SK-N-SH (cell line): Measurements from ENCODE around the gene NR6A1. TPM values are rescaled to one million over a fixed set of nuclear protein-coding genes. Genes with fewer than 3 reads are reported as not detected.

Source experiments
- CTCF ChIA-PET: fragments of 300-600, 350-600 bp; formaldehyde crosslinking; extraction: SDS; loops from one replicate; lab custom pipeline; 2021; lab: Yijun Ruan, JAX
- POLR2A ChIA-PET: fragments of 350-600 bp; sonication (Branson Sonifier 250); formaldehyde crosslinking; extraction: SDS; loops from one replicate; lab custom pipeline; 2020; ENCODE audit warnings: antibody characterized with exemption, inconsistent platforms; lab: Yijun Ruan, JAX
- DNase-seq: peaks from one replicate; pipeline ENCODE4 v3.0.0; 2012
- H2AFZ ChIP-seq: fragments of 200-600 bp; sonication (generic); 2 replicates; pipeline ENCODE4 v1.8.1; 2016; ENCODE audit warnings: antibody characterized with exemption, mild to moderate bottlenecking, low read depth
- H3F3A ChIP-seq: fragments of 200-600 bp; sonication (generic); replicated peaks from 2 replicates; pipeline ENCODE3; 2016; ENCODE audit warnings: antibody characterized with exemption, mild to moderate bottlenecking; ENCODE audit not compliant: insufficient read depth
- H3K27ac ChIP-seq, 2 experiments: fragments of 200-500 bp in 1 of 2; fragments of 200-600 bp in 1 of 2; sonication (Bioruptor generic) in 1 of 2; sonication (generic), shearing (Covaris generic) in 1 of 2; 2 replicates each; pipeline versions ENCODE4 v1.5.1 to v1.6.1; 2014 to 2016; ENCODE audit warnings: low read depth in 2 of 2, inconsistent platforms in 1 of 2, low read length in 1 of 2, mild to moderate bottlenecking in 1 of 2, mixed read lengths in 1 of 2
- H3K27me3 ChIP-seq: fragments of 200-600 bp; sonication (generic), shearing (Covaris generic); 2 replicates; pipeline ENCODE4 v1.6.1; 2016; ENCODE audit warnings: mixed run types; ENCODE audit not compliant: insufficient read depth
- H3K36me3 ChIP-seq, 2 experiments: fragments of 200-500 bp in 1 of 2; fragments of 200-600 bp in 1 of 2; sonication (Bioruptor generic) in 1 of 2; sonication (generic) in 1 of 2; replicated peaks in 1 of 2; 2 replicates each; pipeline versions ENCODE3 to v1.5.1; 2014 to 2016; ENCODE audit warnings: low read length in 1 of 2, mild to moderate bottlenecking in 1 of 2; ENCODE audit not compliant: insufficient read depth in 2 of 2, control insufficient read depth in 1 of 2
- H3K4me1 ChIP-seq, 2 experiments: fragments of 200-500 bp in 1 of 2; fragments of 200-600 bp in 1 of 2; sonication (Bioruptor generic) in 1 of 2; sonication (generic), shearing (Covaris generic) in 1 of 2; 2 replicates each; pipeline versions ENCODE4 v1.5.1 to v1.6.1; 2014 to 2016; ENCODE audit warnings: low read depth in 1 of 2, low read length in 1 of 2, mixed run types in 1 of 2; ENCODE audit not compliant: insufficient read depth in 2 of 2, control insufficient read depth in 1 of 2
- H3K4me2 ChIP-seq: fragments of 200-600 bp; sonication (generic), shearing (Covaris generic); 2 replicates; pipeline ENCODE4 v1.6.1; 2017; ENCODE audit warnings: mixed run types
- H3K4me3 ChIP-seq, 2 experiments: fragments of 200-500 bp in 1 of 2; fragments of 200-600 bp in 1 of 2; sonication (Bioruptor generic) in 1 of 2; sonication (generic), shearing (Covaris generic) in 1 of 2; 2 replicates each; pipeline versions ENCODE4 v1.5.1 to v1.8.1; 2014 to 2016; ENCODE audit warnings: low read depth in 2 of 2, inconsistent platforms in 1 of 2, low read length in 1 of 2, mild to moderate bottlenecking in 1 of 2, mixed read lengths in 1 of 2, moderate library complexity in 1 of 2
- H3K79me2 ChIP-seq: fragments of 200-600 bp; sonication (generic); 2 replicates; pipeline ENCODE4 v1.8.1; 2017; ENCODE audit warnings: mild to moderate bottlenecking; ENCODE audit not compliant: insufficient read depth
- H3K9ac ChIP-seq: fragments of 200-600 bp; sonication (generic); 2 replicates; pipeline ENCODE4 v1.6.1; 2017; ENCODE audit warnings: mixed run types
- H3K9me2 ChIP-seq: fragments of 200-600 bp; sonication (generic); 2 replicates; pipeline ENCODE4 v1.6.1; 2017; ENCODE audit warnings: mixed run types
- H3K9me3 ChIP-seq: fragments of 200-600 bp; sonication (generic); 2 replicates; pipeline ENCODE4 v1.6.1; 2017; ENCODE audit warnings: mixed run types, mild to moderate bottlenecking, moderate library complexity
- H4K20me1 ChIP-seq: fragments of 200-600 bp; sonication (generic); 2 replicates; pipeline ENCODE4 v1.6.1; 2017; ENCODE audit warnings: mild to moderate bottlenecking, mixed run types; ENCODE audit not compliant: insufficient read depth
- CHD2 ChIP-seq: fragments of 150-350 bp; IDR thresholded peaks from 2 replicates; pipeline ENCODE4 v1.6.1; 2018; ENCODE audit warnings: low read length; ENCODE audit not compliant: partially characterized antibody
- ELF1 ChIP-seq: IDR thresholded peaks from 2 replicates; pipeline ENCODE4 v1.4.0; 2012
- GABPA ChIP-seq: IDR thresholded peaks from 2 replicates; pipeline ENCODE4 v1.4.0; 2012; ENCODE audit warnings: low read depth, mild to moderate bottlenecking
- GATA2 ChIP-seq: sonication (generic); formaldehyde crosslinking; IDR thresholded peaks from 2 replicates; pipeline ENCODE4 v1.5.0; 2020; ENCODE audit warnings: mild to moderate bottlenecking, missing genetic modification reagents
- JUND ChIP-seq: IDR thresholded peaks from 2 replicates; pipeline ENCODE4 v1.4.0; 2012
- NRF1 ChIP-seq: IDR thresholded peaks from 2 replicates; pipeline ENCODE4 v1.6.1; 2012; ENCODE audit warnings: low read depth, mild to moderate bottlenecking, low read length
- POLR2AphosphoS5 ChIP-seq: IDR thresholded peaks from 2 replicates; pipeline ENCODE4 v1.6.1; 2012; ENCODE audit warnings: low read depth, low read length
- RCOR1 ChIP-seq: fragments of 150-350 bp; IDR thresholded peaks from 2 replicates; pipeline ENCODE4 v1.6.1; 2017; ENCODE audit warnings: antibody characterized with exemption, low read length
- RFX5 ChIP-seq: IDR thresholded peaks from 2 replicates; pipeline ENCODE4 v1.6.1; 2012; ENCODE audit warnings: mild to moderate bottlenecking, improper control_type of control experiment, low read length
- SMC3 ChIP-seq: IDR thresholded peaks from 2 replicates; pipeline ENCODE4 v1.6.1; 2012; ENCODE audit warnings: low read depth, low read length, improper control_type of control experiment
- TAF1 ChIP-seq: IDR thresholded peaks from 2 replicates; pipeline ENCODE4 v1.6.1; 2012; ENCODE audit warnings: low read depth, mild to moderate bottlenecking, low read length, moderate library complexity, borderline replicate concordance
- TCF12 ChIP-seq: IDR thresholded peaks from 2 replicates; pipeline ENCODE4 v1.4.0; 2012
- YY1 ChIP-seq: IDR thresholded peaks from 2 replicates; pipeline ENCODE4 v1.4.0; 2012; ENCODE audit warnings: low read depth, mild to moderate bottlenecking
- WGBS: methylation state at CpG from one replicate; pipeline ENCODE4 v1.1.6; 2017; ENCODE audit warnings: low lambda C conversion rate; 5-methylcytosine and 5-hydroxymethylcytosine counted together
- polyA plus RNA-seq, 3 experiments: library from polyadenylated mRNA; depleted of rRNA; stranded (reverse); fragments of >200 nt; gene quantifications; 2 replicates each; pipeline ENCODE4 v1.2.3, GENCODE V29; 2012
- TF ChIP-seq, protein P1 (sequence below): fragments of 200-600 bp; sonication (generic); IDR thresholded peaks from 2 replicates; pipeline ENCODE4 v1.6.1; 2017; ENCODE audit warnings: antibody characterized with exemption, mild to moderate bottlenecking, moderate library complexity
- TF ChIP-seq, protein P2 (sequence below): fragments of 150-350 bp; IDR thresholded peaks from 2 replicates; pipeline ENCODE4 v1.6.1; 2016; ENCODE audit warnings: mild to moderate bottlenecking, low read depth, low read length
- TF ChIP-seq, protein P3 (sequence below): fragments of 150-350 bp; IDR thresholded peaks from 2 replicates; pipeline ENCODE4 v1.6.1; 2017; ENCODE audit warnings: antibody characterized with exemption, low read length, low read depth, borderline replicate concordance
- TF ChIP-seq, protein P4 (sequence below): IDR thresholded peaks from 2 replicates; pipeline ENCODE4 v1.6.1; 2012; ENCODE audit warnings: mild to moderate bottlenecking, low read depth, low read length, moderate library complexity
- TF ChIP-seq, protein P5 (sequence below): IDR thresholded peaks from 2 replicates; pipeline ENCODE4; 2012
- TF ChIP-seq, protein P6 (sequence below): IDR thresholded peaks from 2 replicates; pipeline ENCODE4 v1.4.0; 2012; ENCODE audit warnings: low read depth

The NR6A1 gene
- polyA plus RNA-seq, 1 of the 3 experiments (the other 2 are of a cell fraction) = 1.2 TPM

DNA sequence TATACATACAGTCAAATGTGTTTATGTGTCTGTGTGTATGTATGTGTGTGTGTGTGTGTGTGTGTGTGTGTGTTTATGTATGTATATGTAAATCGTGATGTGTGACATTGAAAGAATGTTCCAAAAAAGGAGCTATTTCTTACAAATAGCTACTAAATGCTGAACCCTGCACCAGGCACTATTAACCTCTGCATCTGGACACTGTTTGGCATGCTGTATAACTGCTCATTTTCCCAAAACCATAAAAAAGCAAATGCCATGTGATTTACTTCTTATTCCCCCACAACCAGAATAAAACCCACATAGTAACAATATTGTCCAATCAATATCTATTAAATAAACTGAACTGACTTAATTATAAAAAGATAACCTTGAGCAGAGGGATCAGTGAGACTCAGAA lies 91.1 kb downstream of the NR6A1 start:
- Histone ChIP-seq H3K4me1 (peaks cover 3 to 9% of the 10 kb centered on the region in 2 experiments; a peak in 3 of 4 replicates), H3K9me2 (no peaks in the 10 kb centered on the region), H3K27ac (no peak overlapping the region), H3K9ac (no peak overlapping the region), H2AFZ (no peak overlapping the region), H3K9me3 (no peaks in the 10 kb centered on the region), H3K4me2 (no peak overlapping the region), H3K79me2 (peaks cover 88% of the 10 kb centered on the region), H3K4me3 (no peak overlapping the region), H3K36me3 (peaks cover 12 to 20% of the 10 kb centered on the region in 2 experiments)
- DNase-seq = no peak
- 93% methylated on average over 1 of the region's 1 CpG for WGBS
- POLR2A ChIA-PET = interaction anchor here (0.6 kb wide), 1 partner anchor 55 kb away, joined by 3 read pairs; no protein-coding TSS in a partner anchor
- CTCF ChIA-PET = interaction anchor here (0.7 to 1.6 kb wide), 5 partner anchors 9 to 62 kb away, joined by 3 to 5 read pairs (median 3); no protein-coding TSS in a partner anchor
- TF ChIP-seq, protein P1, sequence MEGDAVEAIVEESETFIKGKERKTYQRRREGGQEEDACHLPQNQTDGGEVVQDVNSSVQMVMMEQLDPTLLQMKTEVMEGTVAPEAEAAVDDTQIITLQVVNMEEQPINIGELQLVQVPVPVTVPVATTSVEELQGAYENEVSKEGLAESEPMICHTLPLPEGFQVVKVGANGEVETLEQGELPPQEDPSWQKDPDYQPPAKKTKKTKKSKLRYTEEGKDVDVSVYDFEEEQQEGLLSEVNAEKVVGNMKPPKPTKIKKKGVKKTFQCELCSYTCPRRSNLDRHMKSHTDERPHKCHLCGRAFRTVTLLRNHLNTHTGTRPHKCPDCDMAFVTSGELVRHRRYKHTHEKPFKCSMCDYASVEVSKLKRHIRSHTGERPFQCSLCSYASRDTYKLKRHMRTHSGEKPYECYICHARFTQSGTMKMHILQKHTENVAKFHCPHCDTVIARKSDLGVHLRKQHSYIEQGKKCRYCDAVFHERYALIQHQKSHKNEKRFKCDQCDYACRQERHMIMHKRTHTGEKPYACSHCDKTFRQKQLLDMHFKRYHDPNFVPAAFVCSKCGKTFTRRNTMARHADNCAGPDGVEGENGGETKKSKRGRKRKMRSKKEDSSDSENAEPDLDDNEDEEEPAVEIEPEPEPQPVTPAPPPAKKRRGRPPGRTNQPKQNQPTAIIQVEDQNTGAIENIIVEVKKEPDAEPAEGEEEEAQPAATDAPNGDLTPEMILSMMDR = no peak
- TF ChIP-seq, protein P2, sequence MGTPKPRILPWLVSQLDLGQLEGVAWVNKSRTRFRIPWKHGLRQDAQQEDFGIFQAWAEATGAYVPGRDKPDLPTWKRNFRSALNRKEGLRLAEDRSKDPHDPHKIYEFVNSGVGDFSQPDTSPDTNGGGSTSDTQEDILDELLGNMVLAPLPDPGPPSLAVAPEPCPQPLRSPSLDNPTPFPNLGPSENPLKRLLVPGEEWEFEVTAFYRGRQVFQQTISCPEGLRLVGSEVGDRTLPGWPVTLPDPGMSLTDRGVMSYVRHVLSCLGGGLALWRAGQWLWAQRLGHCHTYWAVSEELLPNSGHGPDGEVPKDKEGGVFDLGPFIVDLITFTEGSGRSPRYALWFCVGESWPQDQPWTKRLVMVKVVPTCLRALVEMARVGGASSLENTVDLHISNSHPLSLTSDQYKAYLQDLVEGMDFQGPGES = no peak
- TF ChIP-seq, protein P3, sequence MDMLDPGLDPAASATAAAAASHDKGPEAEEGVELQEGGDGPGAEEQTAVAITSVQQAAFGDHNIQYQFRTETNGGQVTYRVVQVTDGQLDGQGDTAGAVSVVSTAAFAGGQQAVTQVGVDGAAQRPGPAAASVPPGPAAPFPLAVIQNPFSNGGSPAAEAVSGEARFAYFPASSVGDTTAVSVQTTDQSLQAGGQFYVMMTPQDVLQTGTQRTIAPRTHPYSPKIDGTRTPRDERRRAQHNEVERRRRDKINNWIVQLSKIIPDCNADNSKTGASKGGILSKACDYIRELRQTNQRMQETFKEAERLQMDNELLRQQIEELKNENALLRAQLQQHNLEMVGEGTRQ = no peak
- TF ChIP-seq GABPA = no peak
- TF ChIP-seq TCF12 = no peak
- no peak for TF ChIP-seq GATA2 (CRISPR knock-in tag)
- TF ChIP-seq POLR2AphosphoS5 = no peak
- TF ChIP-seq, protein P4, sequence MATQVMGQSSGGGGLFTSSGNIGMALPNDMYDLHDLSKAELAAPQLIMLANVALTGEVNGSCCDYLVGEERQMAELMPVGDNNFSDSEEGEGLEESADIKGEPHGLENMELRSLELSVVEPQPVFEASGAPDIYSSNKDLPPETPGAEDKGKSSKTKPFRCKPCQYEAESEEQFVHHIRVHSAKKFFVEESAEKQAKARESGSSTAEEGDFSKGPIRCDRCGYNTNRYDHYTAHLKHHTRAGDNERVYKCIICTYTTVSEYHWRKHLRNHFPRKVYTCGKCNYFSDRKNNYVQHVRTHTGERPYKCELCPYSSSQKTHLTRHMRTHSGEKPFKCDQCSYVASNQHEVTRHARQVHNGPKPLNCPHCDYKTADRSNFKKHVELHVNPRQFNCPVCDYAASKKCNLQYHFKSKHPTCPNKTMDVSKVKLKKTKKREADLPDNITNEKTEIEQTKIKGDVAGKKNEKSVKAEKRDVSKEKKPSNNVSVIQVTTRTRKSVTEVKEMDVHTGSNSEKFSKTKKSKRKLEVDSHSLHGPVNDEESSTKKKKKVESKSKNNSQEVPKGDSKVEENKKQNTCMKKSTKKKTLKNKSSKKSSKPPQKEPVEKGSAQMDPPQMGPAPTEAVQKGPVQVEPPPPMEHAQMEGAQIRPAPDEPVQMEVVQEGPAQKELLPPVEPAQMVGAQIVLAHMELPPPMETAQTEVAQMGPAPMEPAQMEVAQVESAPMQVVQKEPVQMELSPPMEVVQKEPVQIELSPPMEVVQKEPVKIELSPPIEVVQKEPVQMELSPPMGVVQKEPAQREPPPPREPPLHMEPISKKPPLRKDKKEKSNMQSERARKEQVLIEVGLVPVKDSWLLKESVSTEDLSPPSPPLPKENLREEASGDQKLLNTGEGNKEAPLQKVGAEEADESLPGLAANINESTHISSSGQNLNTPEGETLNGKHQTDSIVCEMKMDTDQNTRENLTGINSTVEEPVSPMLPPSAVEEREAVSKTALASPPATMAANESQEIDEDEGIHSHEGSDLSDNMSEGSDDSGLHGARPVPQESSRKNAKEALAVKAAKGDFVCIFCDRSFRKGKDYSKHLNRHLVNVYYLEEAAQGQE = no peak
- TF ChIP-seq, protein P5, sequence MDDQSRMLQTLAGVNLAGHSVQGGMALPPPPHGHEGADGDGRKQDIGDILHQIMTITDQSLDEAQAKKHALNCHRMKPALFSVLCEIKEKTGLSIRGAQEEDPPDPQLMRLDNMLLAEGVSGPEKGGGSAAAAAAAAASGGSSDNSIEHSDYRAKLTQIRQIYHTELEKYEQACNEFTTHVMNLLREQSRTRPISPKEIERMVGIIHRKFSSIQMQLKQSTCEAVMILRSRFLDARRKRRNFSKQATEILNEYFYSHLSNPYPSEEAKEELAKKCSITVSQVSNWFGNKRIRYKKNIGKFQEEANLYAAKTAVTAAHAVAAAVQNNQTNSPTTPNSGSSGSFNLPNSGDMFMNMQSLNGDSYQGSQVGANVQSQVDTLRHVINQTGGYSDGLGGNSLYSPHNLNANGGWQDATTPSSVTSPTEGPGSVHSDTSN = no peak
- no peak for TF ChIP-seq SMC3
- TF ChIP-seq TAF1 = no peak
- no peak for TF ChIP-seq YY1
- TF ChIP-seq NRF1 = no peak
- TF ChIP-seq, protein P6, sequence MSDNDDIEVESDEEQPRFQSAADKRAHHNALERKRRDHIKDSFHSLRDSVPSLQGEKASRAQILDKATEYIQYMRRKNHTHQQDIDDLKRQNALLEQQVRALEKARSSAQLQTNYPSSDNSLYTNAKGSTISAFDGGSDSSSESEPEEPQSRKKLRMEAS = no peak
- no peak for TF ChIP-seq ELF1
- no peak for TF ChIP-seq RCOR1
- TF ChIP-seq RFX5 = no peak
- no peak for TF ChIP-seq CHD2
- TF ChIP-seq JUND = no peak
- TF ChIP-seq, all 33 proteins: peak for 0
- Histone ChIP-seq H4K20me1 (peaks cover 30% of the 10 kb centered on the region), H3K27me3 (no peaks in the 10 kb centered on the region), H3F3A (peaks cover 10% of the 10 kb centered on the region)
